GM23338 (cell line): ENCODE measurements around the gene BRCA1. TPM values are rescaled to one million over a fixed set of nuclear protein-coding genes. Genes with fewer than 3 reads are reported as not detected.

Experiments
- ATAC-seq: fragments of 200-7000 bp; cut with Tn5 transposase; 3 replicates; pipeline ENCODE4 v1.9.1; 2020
- DNase-seq: peaks from one replicate; pipeline ENCODE4 v3.0.0-alpha.2; 2015; ENCODE audit warnings: low spot score
- H2AFZ ChIP-seq: fragments of 200-600 bp; sonication (generic); 2 replicates; pipeline ENCODE4 v1.8.0; 2016; ENCODE audit warnings: antibody characterized with exemption, mild to moderate bottlenecking, moderate library complexity
- H3F3A ChIP-seq: fragments of 200-600 bp; sonication (generic); replicated peaks from 2 replicates; pipeline ENCODE4 v1.8.0; 2017; ENCODE audit warnings: antibody characterized with exemption, mixed run types, low read depth
- H3K27ac ChIP-seq: fragments of 200-600 bp; sonication (generic); 2 replicates; pipeline ENCODE4 v1.6.1; 2016; ENCODE audit warnings: low read depth
- H3K27me3 ChIP-seq: fragments of 200-600 bp; sonication (generic); 2 replicates; pipeline ENCODE4 v1.8.0; 2016; ENCODE audit warnings: mild to moderate bottlenecking, mixed run types, moderate library complexity; ENCODE audit not compliant: insufficient read depth
- H3K36me3 ChIP-seq: fragments of 200-600 bp; sonication (generic); 2 replicates; pipeline ENCODE4 v1.8.0; 2016; ENCODE audit warnings: mild to moderate bottlenecking; ENCODE audit not compliant: insufficient read depth
- H3K4me1 ChIP-seq: fragments of 200-600 bp; sonication (generic); 2 replicates; pipeline ENCODE4 v1.8.0; 2016; ENCODE audit warnings: mild to moderate bottlenecking, moderate library complexity; ENCODE audit not compliant: insufficient read depth
- H3K4me2 ChIP-seq: fragments of 200-600 bp; sonication (generic); 2 replicates; pipeline ENCODE4 v1.7.1; 2017; ENCODE audit warnings: mixed run types
- H3K4me3 ChIP-seq: fragments of 200-600 bp; sonication (generic); 2 replicates; pipeline ENCODE4 v1.6.1; 2016; ENCODE audit warnings: mixed run types
- H3K79me2 ChIP-seq: fragments of 200-600 bp; sonication (generic); replicated peaks from 2 replicates; pipeline ENCODE4 v1.8.0; 2017; ENCODE audit warnings: mild to moderate bottlenecking; ENCODE audit not compliant: insufficient read depth
- H3K9me2 ChIP-seq: fragments of 200-600 bp; sonication (generic); 2 replicates; pipeline ENCODE4 v1.8.0; 2017; ENCODE audit not compliant: insufficient read depth
- H4K20me1 ChIP-seq: fragments of 200-600 bp; sonication (generic); replicated peaks from 2 replicates; pipeline ENCODE4 v1.8.0; 2017; ENCODE audit warnings: mild to moderate bottlenecking; ENCODE audit not compliant: insufficient read depth
- H3K27ac Mint-ChIP-seq: 2 replicates; pipeline ENCODE4 v1.8.0; 2020; ENCODE audit warnings: inconsistent platforms, mild to moderate bottlenecking, moderate library complexity, mixed read lengths
- H3K27me3 Mint-ChIP-seq: 3 replicates; pipeline ENCODE4 v1.8.0; 2022; ENCODE audit warnings: low read depth, mild to moderate bottlenecking, moderate library complexity, mixed read lengths, inconsistent platforms; ENCODE audit not compliant: insufficient read depth, poor library complexity
- H3K36me3 Mint-ChIP-seq: 3 replicates; pipeline ENCODE4 v1.8.0; 2021; ENCODE audit warnings: low read depth, mild to moderate bottlenecking, inconsistent platforms, moderate library complexity, mixed read lengths
- H3K4me1 Mint-ChIP-seq: 3 replicates; pipeline ENCODE4 v1.8.0; 2020; ENCODE audit warnings: mild to moderate bottlenecking, inconsistent platforms, mixed read lengths
- H3K4me3 Mint-ChIP-seq: 3 replicates; pipeline ENCODE4 v1.8.0; 2021; ENCODE audit warnings: moderate library complexity, mild to moderate bottlenecking, inconsistent platforms, mixed read lengths
- H3K9me3 Mint-ChIP-seq: 3 replicates; pipeline ENCODE4 v1.8.0; 2020; ENCODE audit warnings: moderate library complexity, mild to moderate bottlenecking, inconsistent platforms, mixed read lengths
- CREB1 ChIP-seq: fragments of 250-450 bp; sonication (Bioruptor Pico); IDR thresholded peaks from 2 replicates; pipeline ENCODE4 v1.5.0; 2020; ENCODE audit warnings: low read depth, mild to moderate bottlenecking, moderate library complexity
- CTCF ChIP-seq, 2 experiments: fragments of 200-600 bp in 1 of 2; sonication (generic) in 1 of 2; conservative IDR thresholded peaks; 2 replicates each; pipeline versions ENCODE4 v1.5.1 to v1.6.1; 2016 to 2017; ENCODE audit warnings: antibody characterized with exemption in 2 of 2, low read depth in 2 of 2, mild to moderate bottlenecking in 2 of 2, moderate library complexity in 1 of 2
- ETS1 ChIP-seq: IDR thresholded peaks from 2 replicates; pipeline ENCODE4 v1.6.1; 2016; ENCODE audit warnings: antibody characterized with exemption
- EZH2 ChIP-seq: fragments of 200-600 bp; sonication (generic); IDR thresholded peaks from one replicate; pipeline ENCODE4 v1.8.0; 2017; ENCODE audit warnings: antibody characterized with exemption, mild to moderate bottlenecking, low read depth; ENCODE audit not compliant: unreplicated experiment
- EZH2phosphoT487 ChIP-seq: fragments of 200-600 bp; sonication (generic); IDR thresholded peaks from one replicate; pipeline ENCODE4 v1.8.1; 2018; ENCODE audit warnings: antibody characterized with exemption; ENCODE audit not compliant: unreplicated experiment
- JUNB ChIP-seq: IDR thresholded peaks from one replicate; pipeline ENCODE4 v1.6.1; 2016; ENCODE audit warnings: antibody characterized with exemption; ENCODE audit not compliant: unreplicated experiment
- NANOG ChIP-seq: IDR thresholded peaks from 2 replicates; pipeline ENCODE4 v1.6.1; 2016; ENCODE audit warnings: antibody characterized with exemption, borderline replicate concordance
- POLR2AphosphoS5 ChIP-seq: IDR thresholded peaks from 2 replicates; pipeline ENCODE4 v1.6.1; 2016; ENCODE audit warnings: antibody characterized with exemption, low read depth
- REST ChIP-seq: IDR thresholded peaks from one replicate; pipeline ENCODE4 v1.6.1; 2018; ENCODE audit warnings: antibody characterized with exemption; ENCODE audit not compliant: unreplicated experiment
- STAT1 ChIP-seq: IDR thresholded peaks from one replicate; pipeline ENCODE4 v1.6.1; 2016; ENCODE audit warnings: antibody characterized with exemption; ENCODE audit not compliant: unreplicated experiment
- ZNF114 ChIP-seq: fragments of 250-450 bp; sonication (Bioruptor Pico); IDR thresholded peaks from 2 replicates; pipeline ENCODE4 v1.5.0; 2020; ENCODE audit warnings: mild to moderate bottlenecking, moderate library complexity
- ZNF331 ChIP-seq: fragments of 250-450 bp; sonication (Bioruptor Pico); IDR thresholded peaks from 2 replicates; pipeline ENCODE4 v1.5.0; 2020; ENCODE audit warnings: low read depth, mild to moderate bottlenecking, moderate library complexity
- ZNF462 ChIP-seq: fragments of 250-450 bp; sonication (Bioruptor Pico); IDR thresholded peaks from 2 replicates; pipeline ENCODE4 v1.5.0; 2020; ENCODE audit warnings: mild to moderate bottlenecking, moderate library complexity
- polyA plus RNA-seq: library from polyadenylated mRNA; unstranded; fragments of >200 nt; fragmentation: Nextera tagmentation; extraction: Ambion mirVana; gene quantifications from 2 replicates; pipeline ENCODE4 v1.2.1, GENCODE V29; 2016
- total RNA-seq: library from RNA; depleted of rRNA; stranded (reverse); fragments of >200 nt; shearing (Covaris generic); gene quantifications from 2 replicates; pipeline ENCODE4 v1.2.3, GENCODE V29; 2014

BRCA1 gene
- total and polyA plus RNA-seq, 2 experiments from 2014 or later = 43.2 to 45.9 TPM

GRCh38 chr17:43085474-43085873, 39.7 kb downstream of the BRCA1 start:
- Histone ChIP-seq H3F3A (peaks cover 3% of the 10 kb centered on the region), H3K79me2 (no peaks in the 10 kb centered on the region), H3K27ac (peak overlapping the region; percentile 4; the same call in 1 of the 2 replicates), H3K9me2 (no peaks in the 10 kb centered on the region), H3K4me3 (no peak overlapping the region), H3K4me1 (no peaks in the 10 kb centered on the region), H4K20me1 (0 out of 2 replicates have a peak, but pooled peaks cover 4% of the 10 kb centered on the region), H2AFZ (no peak overlapping the region), H3K36me3 (0 out of 2 replicates have a peak, but pooled peaks cover 6% of the 10 kb centered on the region), H3K4me2 (no peak overlapping the region), H3K27me3 (no peaks in the 10 kb centered on the region)
- Mint-ChIP-seq H3K9me3 (no peaks in the 10 kb centered on the region), H3K36me3 (peaks cover 23% of the 10 kb centered on the region), H3K4me3 (no peak overlapping the region), H3K27ac (no peak overlapping the region; the same call in 1 of the 2 replicates), H3K27me3 (no peaks in the 10 kb centered on the region), H3K4me1 (peaks cover 4% of the 10 kb centered on the region; the same call in 2 of the 3 replicates)
- DNase-seq (peak; percentile 22), ATAC-seq (no peak)
- TF ChIP-seq ZNF462 (CRISPR knock-in tag) (no peak), CTCF (conservative IDR thresholded peaks at IDR 0.05; ENCODE audit: low read depth in 2 of 2) (no peak), CREB1 (CRISPR knock-in tag) (no peak), REST (no peak), EZH2 (no peak), ZNF331 (no peak), EZH2phosphoT487 (no peak), ETS1 (no peak), STAT1 (no peak), NANOG (no peak), JUNB (no peak), POLR2AphosphoS5 (no peak), ZNF114 (CRISPR knock-in tag) (no peak)
